Thyroid gland (tissue), 4 donors: Measurements from ENCODE around the gene SLC24A1.

ENCODE experiments used
- CTCF ChIP-seq, 6 experiments: fragments of 200-600 bp in 3 of 6; fragments of 450-650 bp in 3 of 6; sonication (generic) in 3 of 6; IDR thresholded peaks; one replicate each; pipeline ENCODE4 v1.5.1; 2016 to 2019; ENCODE audit warnings: antibody characterized with exemption in 6 of 6, mild to moderate bottlenecking in 2 of 6, inconsistent platforms in 1 of 6, moderate library complexity in 1 of 6
- POLR2A ChIP-seq, 2 donors: fragments of 450-650 bp; IDR thresholded peaks; one replicate each; pipeline ENCODE4 v1.6.1; 2017; ENCODE audit warnings: antibody characterized with exemption in 2 of 2, mild to moderate bottlenecking in 2 of 2, moderate library complexity in 1 of 2

GRCh38 chr15:65638109-65638508, 16.4 kb downstream of the SLC24A1 start:
- no peak for TF ChIP-seq POLR2A (IDR thresholded peaks at IDR 0.05)
- no peak for TF ChIP-seq CTCF (IDR thresholded peaks at IDR 0.05)
